ENCODE data around the gene TPD52L1.

TPD52L1 gene

DNA sequence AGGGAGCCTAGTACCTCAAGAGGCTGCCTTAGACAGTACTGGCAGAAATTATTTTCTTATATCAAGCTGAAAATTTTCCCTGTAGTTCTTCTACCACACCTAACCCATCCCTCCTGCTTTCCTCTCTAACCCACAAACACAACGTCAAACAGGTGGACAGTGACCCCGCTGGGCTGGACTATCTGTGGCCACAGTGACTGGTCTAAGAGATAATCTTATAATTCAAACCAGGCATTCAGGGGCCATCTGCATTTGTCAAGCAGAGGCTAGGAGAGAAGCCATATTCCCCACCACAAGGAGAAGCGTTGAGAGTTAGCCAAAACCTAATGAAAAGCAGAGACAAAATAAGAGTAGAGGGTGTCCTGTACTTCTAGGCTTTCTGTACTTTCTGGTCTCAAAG is 140.0 kb downstream of the TPD52L1 start:
- Mint-ChIP-seq H3K4me1 (peaks cover 5% of the 10 kb centered on the region), H3K9me3 (peaks cover 11% of the 10 kb centered on the region), H3K27me3 (ENCODE audit: low read depth, poor library complexity) (no peaks in the 10 kb centered on the region), H3K27ac (no peak overlapping the region), H3K36me3 (ENCODE audit: low read depth) (peaks cover 89% of the 10 kb centered on the region), H3K4me3 (no peak overlapping the region)
- TF ChIP-seq, protein P1, sequence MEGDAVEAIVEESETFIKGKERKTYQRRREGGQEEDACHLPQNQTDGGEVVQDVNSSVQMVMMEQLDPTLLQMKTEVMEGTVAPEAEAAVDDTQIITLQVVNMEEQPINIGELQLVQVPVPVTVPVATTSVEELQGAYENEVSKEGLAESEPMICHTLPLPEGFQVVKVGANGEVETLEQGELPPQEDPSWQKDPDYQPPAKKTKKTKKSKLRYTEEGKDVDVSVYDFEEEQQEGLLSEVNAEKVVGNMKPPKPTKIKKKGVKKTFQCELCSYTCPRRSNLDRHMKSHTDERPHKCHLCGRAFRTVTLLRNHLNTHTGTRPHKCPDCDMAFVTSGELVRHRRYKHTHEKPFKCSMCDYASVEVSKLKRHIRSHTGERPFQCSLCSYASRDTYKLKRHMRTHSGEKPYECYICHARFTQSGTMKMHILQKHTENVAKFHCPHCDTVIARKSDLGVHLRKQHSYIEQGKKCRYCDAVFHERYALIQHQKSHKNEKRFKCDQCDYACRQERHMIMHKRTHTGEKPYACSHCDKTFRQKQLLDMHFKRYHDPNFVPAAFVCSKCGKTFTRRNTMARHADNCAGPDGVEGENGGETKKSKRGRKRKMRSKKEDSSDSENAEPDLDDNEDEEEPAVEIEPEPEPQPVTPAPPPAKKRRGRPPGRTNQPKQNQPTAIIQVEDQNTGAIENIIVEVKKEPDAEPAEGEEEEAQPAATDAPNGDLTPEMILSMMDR (IDR thresholded peaks at IDR 0.05): no peak
- no peak for DNase-seq

DNA sequence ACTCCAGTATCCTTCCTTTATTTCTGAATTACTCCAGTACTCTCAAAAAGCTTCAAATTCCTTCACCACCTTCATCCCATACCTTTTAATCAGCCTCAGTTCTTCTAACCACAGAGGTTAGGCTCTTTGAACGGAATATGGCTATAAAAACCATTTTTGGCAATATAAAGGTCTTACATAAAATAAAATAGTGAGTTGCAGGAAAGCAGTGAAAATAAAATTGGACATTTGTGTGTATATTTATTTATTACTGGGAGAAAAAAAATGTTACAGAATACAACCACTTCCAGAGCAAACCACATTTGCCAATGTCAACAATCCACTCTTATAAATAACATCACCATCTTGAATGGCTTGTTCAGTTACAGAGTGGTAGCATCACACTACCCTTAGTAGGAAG is 140.5 kb downstream of the TPD52L1 start:
- H3K27ac Mint-ChIP-seq: no peak overlapping the region
- peaks cover 11% of the 10 kb centered on the region for H3K9me3 Mint-ChIP-seq
- H3K27me3 Mint-ChIP-seq (ENCODE audit: low read depth, poor library complexity): no peaks in the 10 kb centered on the region
- peaks cover 93% of the 10 kb centered on the region for H3K36me3 Mint-ChIP-seq (ENCODE audit: low read depth)
- no peak for DNase-seq
- TF ChIP-seq, protein P1 (IDR thresholded peaks at IDR 0.05): no peak
- peaks cover 6% of the 10 kb centered on the region for H3K4me1 Mint-ChIP-seq
- H3K4me3 Mint-ChIP-seq: no peak overlapping the region

DNA sequence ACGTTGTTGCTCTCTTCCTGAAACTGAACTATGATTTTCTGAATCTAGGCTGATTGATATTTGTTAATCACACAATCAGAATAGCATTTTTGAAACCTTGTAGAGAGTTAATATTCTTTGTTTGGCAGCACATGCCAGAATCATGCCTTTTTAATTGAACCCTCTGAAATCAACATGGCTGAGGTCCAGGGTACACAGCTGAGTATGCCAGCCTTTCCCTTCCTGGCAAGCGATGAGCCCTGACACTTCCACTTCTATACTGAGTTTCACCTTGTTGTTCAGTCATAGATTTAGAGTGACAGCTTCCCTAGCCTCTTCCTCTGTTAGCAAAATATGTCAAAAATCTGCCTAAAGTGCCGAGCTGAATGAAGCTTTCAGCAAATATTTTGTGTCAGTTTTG is 141.4 kb downstream of the TPD52L1 start:
- Mint-ChIP-seq H3K27ac (no peak overlapping the region), H3K36me3 (ENCODE audit: low read depth) (peaks cover 95% of the 10 kb centered on the region), H3K9me3 (peaks cover 4% of the 10 kb centered on the region), H3K4me3 (no peak overlapping the region), H3K27me3 (ENCODE audit: low read depth, poor library complexity) (no peaks in the 10 kb centered on the region), H3K4me1 (peaks cover 13% of the 10 kb centered on the region)
- DNase-seq: no peak
- TF ChIP-seq, protein P1 (IDR thresholded peaks at IDR 0.05): no peak

DNA sequence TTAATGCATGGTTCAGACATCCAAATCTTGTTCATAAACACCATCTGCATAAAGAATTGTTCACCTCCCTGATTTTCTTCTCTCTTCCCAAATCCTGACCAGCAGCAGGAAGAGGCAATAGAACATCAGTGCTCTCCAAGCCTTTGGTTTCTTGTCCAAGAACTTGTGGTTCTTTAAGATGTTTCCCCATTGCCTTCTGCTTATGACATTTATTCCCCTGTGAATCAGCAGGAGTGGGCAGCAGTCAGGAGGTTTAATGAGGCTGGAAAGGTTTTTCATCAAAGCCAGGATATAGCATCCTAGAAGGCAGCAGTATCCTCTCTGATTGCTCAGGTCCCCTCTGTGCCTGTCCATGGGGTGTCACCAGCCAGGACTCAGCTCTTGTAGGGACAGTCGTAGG is 142.9 kb downstream of the TPD52L1 start:
- Mint-ChIP-seq H3K27ac (no peak overlapping the region), H3K4me3 (no peak overlapping the region), H3K27me3 (ENCODE audit: low read depth, poor library complexity) (no peaks in the 10 kb centered on the region), H3K9me3 (no peaks in the 10 kb centered on the region), H3K4me1 (peaks cover 26% of the 10 kb centered on the region), H3K36me3 (ENCODE audit: low read depth) (peaks cover 85% of the 10 kb centered on the region)
- no peak for DNase-seq
- TF ChIP-seq, protein P1 (IDR thresholded peaks at IDR 0.05): no peak

DNA sequence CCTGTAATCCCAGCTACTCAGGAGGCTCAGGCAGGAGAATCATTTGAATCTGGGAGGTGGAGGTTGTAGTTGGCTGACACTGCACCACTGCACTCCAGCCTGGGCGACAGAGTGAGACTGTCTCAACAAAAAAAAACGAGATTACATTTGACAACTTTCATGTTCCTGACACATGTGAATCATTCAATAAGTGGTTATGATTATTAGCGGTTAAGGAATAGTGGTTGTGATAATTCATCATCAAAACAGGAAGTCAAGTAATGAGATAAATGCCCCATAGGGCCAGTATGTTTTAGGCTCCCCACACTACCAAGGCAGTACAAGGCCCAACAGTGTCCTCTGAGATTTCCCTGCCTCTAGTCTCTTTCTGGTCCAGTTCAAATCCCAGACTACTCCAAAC is 145.7 kb downstream of the TPD52L1 start:
- Mint-ChIP-seq H3K27me3 (ENCODE audit: low read depth, poor library complexity) (no peaks in the 10 kb centered on the region), H3K27ac (no peak overlapping the region), H3K9me3 (peaks cover under 1% of the 10 kb centered on the region), H3K4me1 (peaks cover 40% of the 10 kb centered on the region), H3K36me3 (ENCODE audit: low read depth) (peaks cover 58% of the 10 kb centered on the region), H3K4me3 (peak overlapping the region; percentile 95)
- no peak for DNase-seq
- TF ChIP-seq, protein P1 (IDR thresholded peaks at IDR 0.05): no peak

DNA sequence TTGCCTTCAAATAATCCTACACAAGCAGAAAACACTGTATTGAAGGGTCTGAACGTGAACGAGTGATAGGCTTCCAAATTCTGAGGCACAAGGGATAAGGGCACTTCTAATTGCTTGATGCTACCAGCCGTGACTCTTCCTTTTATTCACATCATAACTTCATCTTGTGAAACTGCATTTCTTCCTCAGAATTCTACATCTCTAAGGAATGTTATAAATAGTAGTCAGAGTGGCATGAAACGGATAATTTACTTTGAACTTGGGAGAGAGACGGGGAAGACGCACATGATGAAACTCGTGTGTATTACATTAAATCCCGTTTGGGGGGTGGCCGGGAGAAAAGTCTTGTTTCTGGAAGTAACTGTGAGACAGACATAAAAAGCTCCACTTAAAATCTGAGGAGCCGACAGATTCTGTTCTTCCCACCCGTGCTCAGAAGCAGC is 147.4 kb downstream of the TPD52L1 start:
- peaks cover 42% of the 10 kb centered on the region for H3K36me3 Mint-ChIP-seq (ENCODE audit: low read depth)
- H3K27me3 Mint-ChIP-seq (ENCODE audit: low read depth, poor library complexity): no peaks in the 10 kb centered on the region
- peak overlapping the region; percentile 92 for H3K27ac Mint-ChIP-seq
- H3K4me1 Mint-ChIP-seq: peaks cover 40% of the 10 kb centered on the region
- TF ChIP-seq, protein P1 (IDR thresholded peaks at IDR 0.05): no peak
- peak overlapping the region; percentile 95 for H3K4me3 Mint-ChIP-seq
- H3K9me3 Mint-ChIP-seq: peaks cover 11% of the 10 kb centered on the region
- DNase-seq: no peak

Measured in nephron progenitor cell (in vitro differentiated cells).